Measurements from ENCODE around the gene LUC7L. TPM values are rescaled to one million over a fixed set of nuclear protein-coding genes. Genes with fewer than 3 reads are reported as not detected.
"Not testable (repeated sequence)": the region's sequence is repeated elsewhere in the genome, so short reads cannot be mapped to it uniquely, and the experiment has no call there.

Gene LUC7L
- total RNA-seq, 1 donor = 50.4 TPM

DNA sequence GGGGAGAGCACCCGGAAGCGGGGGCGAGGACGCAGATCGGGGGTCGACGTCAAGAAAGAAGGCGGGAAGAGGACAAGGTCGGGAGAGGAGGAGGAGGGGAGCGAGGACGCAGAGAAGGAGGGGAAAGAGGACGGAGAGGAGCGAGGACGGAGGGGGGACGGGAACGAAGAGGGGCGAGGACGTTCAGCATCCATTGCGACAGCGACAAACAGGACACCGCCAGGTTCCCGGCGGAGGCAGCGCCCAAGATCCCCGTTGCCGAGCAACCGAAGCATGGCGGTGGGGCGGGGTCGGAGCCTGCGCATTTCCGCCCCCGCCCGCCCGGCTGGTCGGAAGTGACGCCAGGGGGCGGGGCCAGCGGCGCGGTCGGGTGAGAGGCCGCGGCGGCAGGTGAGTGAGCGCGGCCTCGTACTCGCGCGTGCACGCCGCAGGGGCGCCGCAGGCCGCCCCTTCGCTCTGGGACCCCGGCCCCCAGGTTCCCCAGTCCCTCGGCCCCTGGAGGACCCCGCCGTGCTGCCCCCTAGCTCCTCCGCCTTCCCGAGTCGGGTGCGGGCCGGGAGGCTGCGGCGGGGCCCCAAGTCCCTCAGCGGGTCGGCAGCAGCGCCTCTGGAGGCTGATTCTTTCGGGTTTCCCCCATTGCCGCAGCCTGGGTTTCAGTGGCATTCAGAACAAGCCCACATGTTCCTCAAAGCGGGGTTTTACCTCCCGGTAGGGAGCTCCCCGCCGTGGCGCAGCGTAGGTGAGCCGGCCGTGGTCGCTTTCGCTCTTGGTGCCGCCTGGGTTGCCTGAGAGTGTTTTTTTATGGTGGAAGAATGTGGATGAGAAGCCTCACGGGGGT lies 5.4 kb upstream of the LUC7L start, which contains the start of gene FAM234A:
TSS of gene FAM234A (plus strand) at position 354 of the 838 bp plus-strand sequence. CDS start 19,593 bp downstream, outside the sequence.
- peak; percentile 94 to 96 (median 95) for DNase-seq (ENCODE audit: low read depth in 2 of 3, low spot score in 2 of 3)

DNA sequence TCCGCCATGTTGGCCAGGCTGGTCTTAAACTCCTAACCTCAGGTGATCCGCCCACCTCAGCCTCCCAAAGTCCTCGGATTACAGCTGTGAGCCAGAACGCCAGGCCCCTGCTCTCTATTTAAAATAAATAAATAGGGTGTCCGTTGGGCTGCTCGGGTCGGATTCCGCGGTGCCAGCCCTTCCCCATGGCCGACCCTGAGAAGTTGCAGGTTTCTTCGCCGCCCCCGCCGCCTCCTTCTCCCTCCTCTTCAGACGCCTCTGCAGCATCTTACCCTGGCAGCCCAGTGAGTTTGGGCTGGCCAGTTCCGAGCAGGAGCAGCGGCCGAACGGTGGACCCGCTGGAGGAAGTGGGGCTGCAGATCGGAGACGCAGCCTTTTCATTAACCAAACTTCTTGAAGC lies 1.7 kb upstream of the LUC7L start:
- DNase-seq (ENCODE audit: low read depth in 2 of 3, low spot score in 2 of 3) = no peak

DNA sequence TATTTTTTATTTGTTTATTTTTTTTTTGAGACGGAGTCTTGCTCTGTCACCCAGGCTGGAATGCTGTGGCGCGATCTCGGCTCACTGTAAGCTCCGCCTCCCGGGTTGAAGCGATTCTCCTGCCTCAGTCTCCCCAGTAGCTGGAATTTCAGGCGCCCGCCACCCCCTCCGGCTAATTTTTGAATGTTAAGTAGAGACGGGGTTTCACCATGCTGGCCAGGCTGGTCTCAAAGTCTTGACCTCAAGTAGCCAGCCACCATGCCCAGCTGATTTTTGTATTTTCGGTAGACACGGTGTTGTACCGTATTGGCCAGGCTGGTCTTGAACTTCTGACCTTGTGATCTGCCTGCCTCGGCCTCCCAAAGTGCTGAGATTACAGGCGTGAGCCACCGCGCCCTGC lies 1.1 kb upstream of the LUC7L start:
- DNase-seq (ENCODE audit: low read depth in 2 of 3, low spot score in 2 of 3) = not testable (repeated sequence)

DNA sequence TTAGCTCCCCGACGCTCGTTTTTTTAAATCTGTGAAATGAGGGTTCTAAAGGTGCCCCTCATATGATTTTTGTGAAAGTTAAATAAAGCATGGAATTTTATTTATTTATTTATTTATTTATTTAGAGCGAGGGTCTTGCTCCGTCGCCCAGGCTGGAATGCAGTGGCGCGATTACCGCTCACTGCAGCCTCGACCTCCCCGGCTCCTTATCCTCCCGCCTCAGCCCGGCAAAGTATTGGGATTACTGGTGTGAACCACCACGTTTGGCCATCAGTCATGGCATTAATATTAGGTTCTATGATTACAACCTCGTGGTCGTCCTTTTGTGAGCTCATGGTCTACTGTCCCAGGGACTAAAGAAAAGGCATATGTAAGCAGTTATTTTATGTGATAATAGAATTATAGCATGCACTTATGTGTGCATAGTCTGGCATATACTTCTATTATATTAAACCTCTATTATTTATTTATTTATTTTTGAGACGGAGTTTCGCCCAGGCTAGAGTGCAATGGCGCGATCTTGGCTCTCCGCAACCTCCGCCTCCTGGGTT lies 557 bp upstream of the LUC7L start:
- no peak for DNase-seq (ENCODE audit: low read depth in 2 of 3, low spot score in 2 of 3)

DNA sequence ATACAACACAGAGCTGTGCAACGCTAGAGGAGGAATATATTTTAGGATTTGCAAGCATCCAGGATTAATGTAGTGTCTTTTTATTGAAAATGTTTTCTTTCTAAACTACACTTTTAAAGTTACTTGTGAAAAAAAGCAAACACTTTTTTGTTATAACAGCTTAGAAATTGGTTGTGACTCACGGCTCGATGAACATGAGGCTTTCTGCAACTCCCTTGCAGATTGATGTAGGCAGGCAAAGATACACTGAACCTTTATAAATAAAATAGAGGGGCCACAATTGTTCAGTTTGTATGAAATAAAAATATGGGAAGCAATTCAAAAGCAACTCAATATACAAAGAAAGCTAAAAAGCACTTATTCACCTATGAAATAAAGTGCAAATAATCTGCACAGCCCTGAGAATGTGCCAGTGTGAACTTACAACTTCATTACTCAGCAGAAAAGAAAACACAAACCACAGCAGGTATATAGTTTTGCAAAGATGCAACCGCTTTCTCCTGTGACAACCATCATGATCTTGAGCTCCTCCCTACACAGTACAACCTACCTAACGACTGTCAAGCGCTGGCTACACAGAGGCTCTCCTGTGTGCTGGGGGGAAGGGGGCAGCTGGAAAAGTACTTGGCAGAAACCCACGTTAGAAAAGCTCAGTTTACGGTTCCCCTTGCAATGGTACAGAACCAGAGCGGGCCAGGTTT lies 948 bp downstream of the LUC7L start:
- DNase-seq (ENCODE audit: low read depth in 2 of 3, low spot score in 2 of 3) = no peak

DNA sequence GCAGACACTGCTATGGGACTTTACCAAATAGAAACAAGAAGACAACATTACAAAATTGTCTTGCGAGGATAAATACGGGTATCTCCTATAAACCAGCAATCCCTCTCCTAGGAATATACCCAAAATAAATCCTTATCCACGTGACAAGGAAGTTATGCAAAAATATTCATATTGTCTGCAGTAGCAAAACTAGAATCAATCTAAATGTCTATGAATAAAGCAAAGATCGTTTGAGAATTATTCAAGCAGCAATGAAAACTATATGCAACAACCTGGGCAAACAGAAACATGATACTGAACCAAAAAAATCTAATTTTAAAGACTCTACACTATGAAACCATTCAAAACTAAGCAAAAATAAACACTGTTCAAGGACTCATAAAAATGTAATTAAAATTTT lies 9.2 kb downstream of the LUC7L start:
- no peak for DNase-seq (ENCODE audit: low read depth in 2 of 3, low spot score in 2 of 3)

DNA sequence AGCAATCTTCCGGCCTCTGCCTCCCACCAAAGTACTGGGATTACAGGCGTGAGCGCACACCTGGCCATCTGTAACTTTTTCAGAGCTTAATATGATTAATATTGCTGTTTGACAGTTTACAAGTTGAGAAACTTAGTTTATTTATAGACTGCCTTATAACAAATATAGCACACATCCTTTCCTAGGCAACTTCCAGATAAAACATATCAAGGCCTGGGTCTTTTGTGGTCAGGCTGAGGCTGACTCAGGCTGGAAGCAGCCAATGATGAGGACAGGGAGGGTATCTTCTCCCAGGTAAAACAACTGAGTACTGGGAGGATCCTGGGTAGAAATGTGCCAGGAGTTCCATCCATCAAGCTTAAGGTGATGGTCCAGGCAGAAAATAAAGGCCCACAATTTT lies 16.2 kb downstream of the LUC7L start:
- no peak for DNase-seq (ENCODE audit: low read depth in 2 of 3, low spot score in 2 of 3)

DNA sequence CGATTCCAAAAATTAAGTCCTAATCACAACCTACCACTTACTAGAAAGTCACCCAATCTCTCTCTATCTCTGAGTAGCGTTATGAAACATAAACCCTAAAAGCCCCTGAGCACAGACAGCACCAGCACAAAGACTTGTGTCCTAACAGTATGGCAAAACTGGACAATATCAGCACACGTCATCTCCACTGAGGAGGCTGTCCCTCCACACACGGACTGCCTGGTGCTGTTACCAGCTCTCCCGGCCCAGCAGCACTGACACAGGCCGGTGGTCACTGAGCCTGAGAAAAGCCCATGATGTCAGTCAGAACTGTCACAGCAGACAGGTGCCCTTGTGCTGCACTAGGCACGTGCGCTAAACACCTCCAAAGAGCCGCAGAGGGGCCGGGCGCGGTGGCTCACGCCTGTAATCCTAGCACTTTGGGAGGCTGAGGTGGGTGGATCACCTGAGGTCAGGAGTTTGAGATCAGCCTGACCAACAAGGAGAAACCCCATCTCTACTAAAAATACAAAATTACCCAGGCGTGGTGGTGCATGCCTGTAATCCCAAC lies 17.5 kb downstream of the LUC7L start:
- DNase-seq (ENCODE audit: low read depth in 2 of 3, low spot score in 2 of 3) = not testable (repeated sequence)

DNA sequence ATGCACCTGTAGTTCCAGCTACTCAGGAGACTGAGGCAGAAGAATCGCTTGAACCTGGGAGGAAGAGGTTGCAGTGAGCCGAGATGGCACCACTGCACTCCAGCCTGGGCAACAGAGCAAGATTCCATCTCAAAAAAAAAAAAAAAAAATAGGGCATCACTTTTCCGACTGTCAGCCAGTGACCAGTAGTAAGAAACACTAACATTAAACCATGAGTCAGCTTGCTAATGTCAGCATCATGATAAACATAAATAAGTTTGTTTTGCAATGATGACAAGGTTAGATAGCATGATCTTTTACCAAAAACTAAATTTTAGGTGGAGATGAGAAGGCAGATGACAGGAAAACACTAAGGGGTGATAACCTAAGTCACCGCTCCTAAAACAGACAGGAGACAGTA lies 19.9 kb downstream of the LUC7L start:
- not testable (repeated sequence) for DNase-seq (ENCODE audit: low read depth in 2 of 3, low spot score in 2 of 3)

DNA sequence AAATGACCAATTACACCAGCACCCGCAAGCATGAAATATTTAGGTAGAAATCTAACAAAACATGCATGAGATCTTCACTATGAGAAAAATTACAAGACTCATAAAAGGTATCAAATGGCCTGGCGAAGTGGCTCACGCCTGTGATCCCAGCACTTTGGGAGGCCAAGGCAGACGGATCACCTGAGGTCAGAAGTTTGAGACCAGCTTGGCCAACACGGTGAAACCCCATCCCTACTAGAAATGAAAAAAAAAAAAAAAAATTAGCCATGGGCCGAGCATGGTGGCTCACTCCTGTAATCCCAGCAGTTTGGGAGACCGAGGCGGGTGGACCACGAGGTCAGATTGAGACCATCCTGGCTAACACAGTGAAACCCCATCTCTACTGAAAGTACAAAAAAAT lies 25.2 kb downstream of the LUC7L start:
- not testable (repeated sequence) for DNase-seq (ENCODE audit: low read depth in 2 of 3, low spot score in 2 of 3)

DNA sequence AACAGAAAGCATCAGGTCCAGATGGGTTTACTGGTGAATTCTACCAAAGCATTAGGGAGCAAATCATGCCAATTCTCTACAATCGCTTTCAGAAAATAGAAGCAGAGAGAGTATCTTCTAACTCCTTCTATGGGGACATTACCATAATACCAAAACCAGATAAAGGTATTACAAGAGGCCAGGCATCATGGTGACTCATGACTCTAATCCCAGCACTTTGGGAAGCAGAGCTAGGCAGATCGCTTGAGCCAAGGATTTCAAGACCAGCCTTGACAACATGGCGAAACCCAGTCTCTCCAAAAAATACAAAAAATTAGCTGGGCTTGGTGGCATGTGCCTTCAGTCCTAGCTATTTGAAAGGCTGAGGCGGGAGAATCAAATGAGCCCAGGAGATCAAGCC lies 26.0 kb downstream of the LUC7L start:
- no peak for DNase-seq (ENCODE audit: low read depth in 2 of 3, low spot score in 2 of 3)

DNA sequence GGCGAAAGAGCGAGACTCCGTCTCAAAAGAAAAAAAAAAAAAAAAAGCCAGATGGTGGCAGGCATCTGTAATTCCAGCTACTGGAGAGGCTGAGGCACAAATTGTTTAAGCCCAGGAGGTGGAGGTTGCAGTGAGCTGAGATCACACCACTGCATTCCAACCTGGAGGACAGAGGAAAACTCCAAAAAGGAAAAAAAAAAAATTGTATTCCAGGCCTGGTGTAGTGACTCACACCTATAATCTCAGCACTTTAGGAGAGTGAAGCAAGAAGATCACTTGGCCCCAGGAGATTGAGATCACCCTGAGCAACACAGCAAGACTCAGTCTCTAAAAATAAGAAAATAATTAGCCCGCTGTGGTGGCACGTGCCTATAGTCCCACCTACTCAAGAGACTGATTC lies 28.9 kb downstream of the LUC7L start:
- no peak for DNase-seq (ENCODE audit: low read depth in 2 of 3, low spot score in 2 of 3)

DNA sequence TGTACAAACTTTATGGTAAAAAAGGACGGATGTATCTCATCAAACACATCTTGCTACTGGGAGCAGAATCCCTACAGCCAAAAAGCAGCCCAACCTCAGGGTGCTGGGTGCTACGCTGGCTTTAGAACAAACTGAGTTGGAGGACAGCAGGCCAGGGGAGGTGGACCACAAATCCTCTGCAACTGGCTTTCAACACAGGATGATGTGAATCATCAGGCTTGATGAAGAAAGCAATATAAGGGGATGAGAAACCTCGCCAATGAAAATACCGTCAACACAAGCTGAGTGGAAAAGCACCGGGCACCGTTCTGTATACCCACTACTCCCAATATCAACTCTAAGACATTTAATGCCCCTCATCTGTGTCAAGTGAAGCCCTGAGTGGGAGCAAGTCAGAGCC lies 34.7 kb downstream of the LUC7L start:
- no peak for DNase-seq (ENCODE audit: low read depth in 2 of 3, low spot score in 2 of 3)

DNA sequence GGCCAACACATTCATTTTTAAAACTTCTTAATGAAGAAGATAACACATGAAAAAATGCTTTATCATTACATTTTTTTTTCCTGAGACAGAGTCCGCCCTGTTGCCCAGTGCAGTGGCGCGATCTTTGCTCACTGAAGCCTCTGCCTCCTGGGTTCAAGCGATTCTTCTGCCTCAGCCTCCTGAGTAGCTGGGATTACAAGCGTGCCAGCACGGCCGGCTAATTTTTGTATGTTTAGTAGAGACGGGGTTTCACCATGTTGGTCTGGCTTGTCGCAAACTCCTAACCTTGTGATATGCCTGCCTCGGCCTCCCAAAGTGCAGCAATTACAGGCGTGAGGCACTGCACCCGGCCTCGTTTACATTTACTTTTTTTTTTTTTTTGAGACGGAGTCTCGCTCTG lies 35.8 kb downstream of the LUC7L start:
- no peak for DNase-seq (ENCODE audit: low read depth in 2 of 3, low spot score in 2 of 3)

DNA sequence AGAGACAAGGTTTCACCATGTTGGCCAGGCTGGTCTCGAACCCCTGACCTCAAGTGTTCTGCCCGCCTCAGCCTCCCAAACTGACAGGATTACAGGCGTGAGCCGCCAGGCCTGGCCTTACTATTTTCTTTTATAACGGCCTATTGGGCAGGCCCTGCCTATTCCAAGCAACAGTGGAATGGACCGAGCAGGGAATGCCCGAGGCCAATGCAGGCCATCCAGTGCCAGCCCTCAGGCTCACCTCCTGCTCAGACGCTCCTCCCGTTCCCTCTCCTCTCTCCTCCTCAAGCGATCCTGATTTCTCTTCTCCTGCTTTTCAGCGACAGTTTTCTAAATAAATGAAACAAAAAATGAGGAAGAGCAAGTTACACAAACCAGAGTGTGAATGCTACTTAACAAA lies 36.6 kb downstream of the LUC7L start:
- no peak for DNase-seq (ENCODE audit: low read depth in 2 of 3, low spot score in 2 of 3)

DNA sequence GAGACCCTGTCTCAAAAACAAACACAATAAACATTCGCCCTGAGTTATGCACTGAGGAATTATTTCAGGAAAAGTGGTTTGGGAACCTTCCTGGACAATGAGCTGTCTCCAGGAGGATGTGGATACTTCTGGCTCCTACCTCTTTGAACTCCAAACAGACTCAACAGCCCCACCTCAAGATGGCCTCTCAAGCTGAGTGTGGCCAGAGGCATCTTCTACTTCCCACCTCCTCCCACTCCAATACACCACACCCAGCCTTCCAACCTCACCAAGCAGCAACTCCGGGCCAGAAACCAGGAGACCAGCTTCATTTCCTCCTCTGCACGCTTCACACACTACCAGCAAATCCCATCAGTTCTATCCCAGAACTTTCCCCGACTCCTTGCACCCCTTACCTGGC lies 37.4 kb downstream of the LUC7L start:
- no peak for DNase-seq (ENCODE audit: low read depth in 2 of 3, low spot score in 2 of 3)

DNA sequence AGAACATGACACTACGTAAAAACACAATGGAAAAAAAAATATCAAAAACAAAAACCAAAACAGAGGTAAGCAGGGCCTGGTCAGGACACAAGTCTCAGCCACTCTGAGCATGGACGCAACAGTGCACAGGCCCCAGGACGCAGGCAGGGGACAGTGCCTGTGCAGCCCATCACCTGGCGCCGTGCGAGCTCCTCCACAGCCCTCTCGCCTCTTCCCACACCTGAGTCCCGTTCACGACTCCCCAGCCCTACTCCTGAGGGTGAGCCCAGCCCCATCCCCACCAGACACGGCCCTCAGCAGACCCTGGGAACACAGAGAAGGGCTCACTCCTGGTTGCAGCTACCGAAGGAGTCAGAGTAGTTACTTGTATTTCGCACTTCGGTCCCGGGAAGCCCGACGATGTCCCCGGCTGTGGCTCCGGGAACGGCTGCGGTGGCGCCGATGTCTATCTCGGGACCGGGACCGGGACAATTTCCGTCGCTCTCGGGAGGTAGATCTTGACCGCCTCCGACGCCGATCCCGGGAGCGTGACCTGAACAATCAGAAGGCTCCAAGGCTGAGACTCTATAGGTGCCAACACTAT lies 39.6 kb downstream of the LUC7L start:
- DNase-seq (ENCODE audit: low read depth in 2 of 3, low spot score in 2 of 3) = no peak

DNA sequence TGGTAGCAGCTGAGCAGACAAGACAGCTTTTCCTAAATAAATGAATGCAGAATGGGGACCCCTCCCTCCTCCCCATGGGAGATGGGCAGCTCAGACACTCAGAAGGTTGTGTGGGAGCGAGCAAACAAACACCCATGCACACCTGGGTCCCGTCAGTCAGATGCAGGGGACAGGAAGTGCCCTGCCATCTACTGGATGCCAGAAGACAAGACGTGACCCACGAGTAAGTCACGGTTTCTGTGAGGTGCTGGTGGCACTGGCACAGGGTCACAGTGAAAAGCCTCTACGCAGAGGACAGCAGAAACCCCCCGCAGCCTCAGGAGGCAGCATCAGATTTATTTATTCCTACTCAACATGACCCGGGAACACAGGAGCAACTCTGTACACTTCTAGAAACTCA lies 40.6 kb downstream of the LUC7L start:
- peak in 1 of 3 donors; percentile 32 for DNase-seq (ENCODE audit: low read depth in 2 of 3, low spot score in 2 of 3)

DNA sequence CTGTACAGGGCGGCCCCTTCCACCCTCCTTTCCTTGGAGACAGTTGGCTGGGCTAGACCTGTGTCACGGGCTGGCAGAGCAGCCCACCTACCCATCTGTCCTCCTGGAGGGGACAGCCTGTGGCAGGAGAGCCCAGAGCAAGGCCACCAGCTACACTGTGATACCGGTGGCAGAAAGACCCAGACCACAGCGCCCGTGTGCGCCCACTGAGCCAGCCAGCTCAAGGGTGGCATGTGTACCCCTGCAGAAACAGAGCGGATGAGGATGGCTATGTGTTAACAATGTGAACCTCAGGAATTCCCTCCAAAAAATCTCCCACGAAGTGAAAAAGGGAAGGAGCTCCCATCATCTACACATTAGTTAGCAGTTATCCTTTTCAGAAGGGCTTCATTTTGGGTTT lies 41.9 kb downstream of the LUC7L start:
- no peak for DNase-seq (ENCODE audit: low read depth in 2 of 3, low spot score in 2 of 3)

DNA sequence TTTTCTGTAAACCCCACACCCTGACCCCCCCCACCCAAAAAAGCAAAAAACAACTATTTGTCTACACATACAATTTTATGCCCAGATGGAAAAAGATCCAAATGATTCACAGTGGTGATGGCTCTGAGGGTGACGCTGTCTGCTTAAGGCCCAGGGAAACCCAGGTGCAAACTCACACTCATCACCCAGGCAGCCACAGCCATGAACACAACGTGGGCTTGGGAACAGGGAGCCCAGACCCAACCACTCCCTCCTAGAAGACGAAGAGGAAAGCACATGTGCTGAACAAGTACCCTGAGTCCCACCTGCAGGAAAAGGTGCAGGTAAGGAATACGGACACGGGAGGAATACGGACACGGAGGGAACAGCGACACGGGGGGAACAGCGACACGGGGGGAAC lies 43.6 kb downstream of the LUC7L start:
- DNase-seq (ENCODE audit: low read depth in 2 of 3, low spot score in 2 of 3) = no peak

DNA sequence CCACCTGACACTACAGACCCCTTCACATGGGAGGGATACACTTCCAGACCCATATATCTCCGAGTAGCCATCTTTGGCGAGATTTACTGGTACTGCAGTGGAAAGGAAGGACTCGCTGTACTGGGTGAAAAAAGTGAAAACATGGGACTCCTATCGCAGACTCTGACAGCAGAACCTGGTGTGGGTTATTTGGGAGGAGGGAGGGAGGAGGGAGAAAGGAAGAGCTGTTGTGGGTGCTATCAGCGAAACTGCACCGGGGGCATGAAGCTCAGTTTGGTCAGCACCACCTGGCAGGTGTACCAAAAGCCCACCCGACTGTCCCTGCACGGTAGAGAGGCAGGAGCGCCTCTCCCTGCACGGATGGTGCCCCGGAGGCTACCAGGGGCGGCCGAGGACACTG lies 44.0 kb downstream of the LUC7L start:
- no peak for DNase-seq (ENCODE audit: low read depth in 2 of 3, low spot score in 2 of 3)
